Ishikawa (cell line): Measurements from ENCODE around the gene CENPL.
A peak's percentile ranks its signal among the peaks of the same experiment; 100 is the strongest.

Experiments used
- CEBPB ChIP-seq: IDR thresholded peaks from 2 replicates; pipeline ENCODE4 v1.6.1; 2012
- CREB1 ChIP-seq: IDR thresholded peaks from 2 replicates; pipeline ENCODE4 v1.6.1; 2012; ENCODE audit warnings: low read depth
- EP300 ChIP-seq: IDR thresholded peaks from 2 replicates; pipeline ENCODE4 v1.6.1; 2012; ENCODE audit warnings: borderline replicate concordance
- FOXM1 ChIP-seq: IDR thresholded peaks from 2 replicates; pipeline ENCODE4 v1.6.1; 2012; ENCODE audit warnings: low read depth, borderline replicate concordance
- NFIC ChIP-seq: IDR thresholded peaks from 2 replicates; pipeline ENCODE4 v1.6.1; 2012
- TAF1 ChIP-seq: IDR thresholded peaks from 2 replicates; pipeline ENCODE4 v1.6.1; 2012; ENCODE audit warnings: low read depth, mild to moderate bottlenecking
- TF ChIP-seq, protein P1 (sequence below): IDR thresholded peaks from 2 replicates; pipeline ENCODE4 v1.6.1; 2012; ENCODE audit warnings: low read depth, mild to moderate bottlenecking

DNA sequence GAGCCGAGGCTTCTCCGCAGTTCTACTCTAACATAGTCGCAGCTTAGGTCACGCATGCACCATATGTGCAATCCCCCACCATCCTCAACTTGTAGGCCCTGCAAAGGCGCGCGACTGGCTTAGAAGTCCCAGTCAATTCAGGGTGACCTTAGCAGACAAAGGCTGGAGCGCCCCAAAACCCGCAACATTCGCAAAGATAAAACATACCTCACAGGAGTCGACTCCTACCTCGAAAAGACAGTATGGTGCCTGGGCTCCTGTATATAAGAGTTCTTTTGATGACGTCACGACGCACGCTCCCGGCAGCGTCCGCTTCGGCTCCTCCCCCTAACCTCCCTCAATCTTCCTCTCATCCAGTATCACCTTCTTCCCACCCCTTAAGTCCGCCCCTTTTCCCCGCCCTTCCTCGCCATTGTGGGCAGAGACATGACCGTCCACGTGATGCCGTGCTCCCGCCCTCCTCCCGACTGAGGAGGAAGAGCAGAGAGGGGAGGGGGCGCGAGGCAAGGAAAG is 43.1 kb upstream of the CENPL start, which contains the start of gene GAS5:
- peak; percentile 98 for TF ChIP-seq TAF1
- TF ChIP-seq, protein P1, sequence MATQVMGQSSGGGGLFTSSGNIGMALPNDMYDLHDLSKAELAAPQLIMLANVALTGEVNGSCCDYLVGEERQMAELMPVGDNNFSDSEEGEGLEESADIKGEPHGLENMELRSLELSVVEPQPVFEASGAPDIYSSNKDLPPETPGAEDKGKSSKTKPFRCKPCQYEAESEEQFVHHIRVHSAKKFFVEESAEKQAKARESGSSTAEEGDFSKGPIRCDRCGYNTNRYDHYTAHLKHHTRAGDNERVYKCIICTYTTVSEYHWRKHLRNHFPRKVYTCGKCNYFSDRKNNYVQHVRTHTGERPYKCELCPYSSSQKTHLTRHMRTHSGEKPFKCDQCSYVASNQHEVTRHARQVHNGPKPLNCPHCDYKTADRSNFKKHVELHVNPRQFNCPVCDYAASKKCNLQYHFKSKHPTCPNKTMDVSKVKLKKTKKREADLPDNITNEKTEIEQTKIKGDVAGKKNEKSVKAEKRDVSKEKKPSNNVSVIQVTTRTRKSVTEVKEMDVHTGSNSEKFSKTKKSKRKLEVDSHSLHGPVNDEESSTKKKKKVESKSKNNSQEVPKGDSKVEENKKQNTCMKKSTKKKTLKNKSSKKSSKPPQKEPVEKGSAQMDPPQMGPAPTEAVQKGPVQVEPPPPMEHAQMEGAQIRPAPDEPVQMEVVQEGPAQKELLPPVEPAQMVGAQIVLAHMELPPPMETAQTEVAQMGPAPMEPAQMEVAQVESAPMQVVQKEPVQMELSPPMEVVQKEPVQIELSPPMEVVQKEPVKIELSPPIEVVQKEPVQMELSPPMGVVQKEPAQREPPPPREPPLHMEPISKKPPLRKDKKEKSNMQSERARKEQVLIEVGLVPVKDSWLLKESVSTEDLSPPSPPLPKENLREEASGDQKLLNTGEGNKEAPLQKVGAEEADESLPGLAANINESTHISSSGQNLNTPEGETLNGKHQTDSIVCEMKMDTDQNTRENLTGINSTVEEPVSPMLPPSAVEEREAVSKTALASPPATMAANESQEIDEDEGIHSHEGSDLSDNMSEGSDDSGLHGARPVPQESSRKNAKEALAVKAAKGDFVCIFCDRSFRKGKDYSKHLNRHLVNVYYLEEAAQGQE = no peak
- TF ChIP-seq CEBPB = peak; percentile 15; the same call in 1 of the 2 replicates
- no peak for TF ChIP-seq NFIC
- TF ChIP-seq EP300 = no peak; the same call in 1 of the 2 replicates
- TF ChIP-seq CREB1 = peak; percentile 78
- TF ChIP-seq FOXM1 = no peak
